H4 (cell line): ENCODE results near the gene NUDT22. TPM values are rescaled to one million over a fixed set of nuclear protein-coding genes. Genes with fewer than 3 reads are reported as not detected.
"Not testable (repeated sequence)": the region's sequence is repeated elsewhere in the genome, so short reads cannot be mapped to it uniquely, and the experiment has no call there.

Experiments used
- DNase-seq: peaks from one replicate; pipeline ENCODE4 v3.0.0-alpha.2; 2015; ENCODE audit warnings: low spot score
- total RNA-seq: library from RNA; depleted of rRNA; stranded (reverse); fragments of >200 nt; shearing (Covaris generic); gene quantifications from 2 replicates; pipeline ENCODE4 v1.2.3, GENCODE V29; 2014

NUDT22 gene
- total RNA-seq, 1 experiment from 2014 or later = 39.6 TPM

GRCh38 chr11:64241491-64242374 is 15.7 kb downstream of the NUDT22 start:
- no peak for DNase-seq

- DNase-seq = no peak
Observed at GRCh38 chr11:64243236-64243854, 17.3 kb downstream of the NUDT22 start.

GRCh38 chr11:64244107-64244506 is 18.0 kb downstream of the NUDT22 start:
- no peak for DNase-seq

DNA sequence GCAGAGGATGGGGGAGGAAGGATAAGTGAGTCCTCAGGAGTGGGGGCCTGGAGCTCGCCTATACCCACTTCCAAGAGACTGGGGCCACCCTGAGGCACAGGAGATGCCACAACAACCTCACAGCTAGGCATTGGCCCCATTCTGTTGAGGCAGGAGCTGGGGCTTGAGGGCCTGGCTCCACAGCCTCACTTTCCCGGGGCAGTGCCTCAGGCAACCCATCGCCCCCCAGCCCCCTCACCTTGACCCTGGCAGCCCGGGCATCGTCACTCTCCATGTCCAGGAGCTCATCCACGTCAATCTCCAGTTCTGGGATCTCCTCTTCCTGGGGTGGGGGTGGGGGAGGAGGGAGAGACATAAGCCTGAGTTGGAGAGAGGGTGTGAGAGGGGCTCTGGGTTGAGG is 18.9 kb downstream of the NUDT22 start:
- no peak for DNase-seq

DNA sequence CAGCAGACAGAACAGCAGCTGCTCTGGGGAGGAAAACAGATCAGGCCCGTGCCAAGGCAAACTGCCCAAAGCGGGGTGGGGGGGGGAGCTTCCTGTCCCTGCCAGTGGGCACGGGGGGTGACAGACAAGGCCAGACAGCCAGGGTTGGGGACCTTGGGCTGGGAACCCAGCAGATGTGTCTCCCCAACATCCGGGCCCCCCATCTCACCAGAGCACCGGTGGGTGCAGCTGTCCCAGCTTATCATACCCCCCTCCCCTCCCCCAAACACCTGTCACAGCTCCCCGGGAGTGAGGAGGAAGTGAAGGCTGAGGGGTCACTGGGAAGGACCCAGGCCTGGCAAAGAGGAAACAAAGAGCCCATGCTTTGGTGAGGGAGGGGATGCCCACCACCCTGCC is 19.3 kb downstream of the NUDT22 start:
- no peak for DNase-seq

DNA sequence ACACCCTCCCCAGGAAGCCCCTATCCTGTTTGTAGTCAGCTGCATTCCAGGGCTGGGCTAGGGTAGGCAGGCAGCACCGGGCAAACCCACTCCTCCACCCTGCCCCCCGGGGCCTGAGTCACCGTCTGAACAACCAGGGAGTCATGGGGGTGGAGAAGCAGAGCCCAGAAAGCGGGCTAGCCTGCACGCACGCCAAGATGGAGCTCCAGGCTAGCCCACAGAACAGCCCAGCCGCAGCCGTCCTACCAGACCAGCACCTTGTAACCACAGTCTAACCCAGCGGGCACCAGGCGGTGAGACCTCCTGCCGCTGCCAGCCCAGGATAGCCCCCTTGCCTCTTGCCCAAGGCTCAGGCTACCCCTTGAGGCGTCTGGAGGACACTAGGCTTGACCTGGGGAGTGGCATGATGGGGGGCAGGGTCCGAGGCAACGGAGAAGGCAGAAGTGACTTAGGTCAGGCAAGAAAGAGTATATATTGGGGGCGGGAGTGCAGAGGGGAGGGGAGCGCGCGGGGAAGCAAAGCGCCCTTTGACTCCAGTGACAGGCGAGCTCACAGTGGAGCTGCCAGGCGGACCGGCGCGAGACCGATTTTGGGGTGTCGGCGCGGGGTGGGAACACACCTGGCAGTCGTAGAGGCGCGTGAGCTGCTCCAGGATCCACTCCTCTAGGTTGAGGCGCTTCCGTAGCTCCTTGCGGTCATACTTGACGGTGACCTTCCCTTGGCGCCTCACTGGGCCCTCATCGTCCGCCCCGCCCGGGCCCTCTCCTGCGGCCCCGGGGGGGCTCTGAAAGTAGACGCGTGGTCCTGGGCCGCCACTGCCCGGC is 19.9 kb downstream of the NUDT22 start:
- peak; percentile 82 for DNase-seq

- not testable (repeated sequence) for DNase-seq
Observed at GRCh38 chr11:64246621-64246870, 20.5 kb downstream of the NUDT22 start.

- peak; percentile 77 for DNase-seq
Observed at GRCh38 chr11:64246871-64247728, 21.0 kb downstream of the NUDT22 start, which contains the start of gene PPP1R14B. Gene PPP1R14B (minus strand): TSS chr11:64246943. CDS start chr11:64246673, 270 bp downstream.

DNA sequence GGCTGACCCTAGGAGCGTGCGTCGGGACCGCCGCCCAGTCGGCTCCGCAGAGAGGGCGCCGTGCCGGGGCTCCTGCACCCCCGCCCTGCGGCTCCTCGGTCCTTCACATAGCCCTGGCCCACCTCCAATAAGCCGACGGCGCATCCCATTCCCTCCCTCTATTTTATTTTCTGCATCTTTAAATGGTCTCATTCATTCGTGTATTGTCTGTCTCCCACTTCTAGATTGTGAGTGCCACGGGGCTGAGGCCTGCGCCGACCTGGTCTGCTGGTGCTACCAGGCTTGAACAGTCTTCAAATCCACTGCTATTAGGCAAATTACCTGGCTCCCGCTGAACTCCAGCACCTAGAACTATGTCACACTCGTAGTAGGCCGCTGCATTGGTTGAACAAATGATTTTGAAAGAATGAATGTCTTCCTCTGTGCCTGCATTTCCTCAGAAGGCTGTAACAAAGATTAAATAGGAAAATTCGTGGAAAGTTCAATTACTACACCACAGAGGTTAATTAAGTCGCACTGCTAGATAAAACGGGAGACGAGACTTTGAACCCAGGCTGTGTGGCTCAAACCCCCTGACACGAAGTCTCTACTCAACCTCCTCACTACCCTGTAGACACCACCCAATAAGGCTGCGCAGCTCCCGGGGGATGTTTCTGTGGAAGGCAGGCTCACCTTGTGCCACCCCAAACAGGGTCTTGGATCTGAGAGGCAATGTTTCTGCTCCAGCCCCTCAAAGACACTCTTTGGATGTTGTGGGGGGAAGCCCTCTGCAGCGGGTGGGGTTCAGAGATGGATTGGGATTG is 21.9 kb downstream of the NUDT22 start:
- no peak for DNase-seq

- no peak for DNase-seq
Observed at GRCh38 chr11:64248578-64248977, 22.5 kb downstream of the NUDT22 start.

DNA sequence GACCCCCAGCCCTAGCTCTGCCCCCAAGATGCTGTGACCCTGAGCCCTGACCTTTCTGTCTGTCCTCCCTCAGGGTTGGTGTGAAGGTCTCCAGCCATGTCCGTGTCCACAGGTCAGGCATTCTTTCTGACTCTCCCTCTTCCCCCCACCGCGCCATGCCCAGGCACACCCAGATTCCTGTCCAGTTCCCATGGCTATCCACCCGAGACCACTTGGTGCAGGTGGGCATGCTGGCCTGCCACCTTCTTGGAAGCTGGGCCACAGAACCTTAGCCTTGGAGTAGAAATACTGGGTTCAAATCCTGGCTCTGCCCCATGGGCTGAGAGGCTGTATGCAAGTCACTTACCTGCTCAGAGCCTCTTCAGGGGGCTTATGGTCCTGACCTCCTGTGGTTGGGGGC is 23.0 kb downstream of the NUDT22 start:
- DNase-seq = no peak

- no peak for DNase-seq
Observed at GRCh38 chr11:64249563-64250414, 23.7 kb downstream of the NUDT22 start.

- no peak for DNase-seq
Observed at GRCh38 chr11:64250415-64251015, 24.4 kb downstream of the NUDT22 start.

DNA sequence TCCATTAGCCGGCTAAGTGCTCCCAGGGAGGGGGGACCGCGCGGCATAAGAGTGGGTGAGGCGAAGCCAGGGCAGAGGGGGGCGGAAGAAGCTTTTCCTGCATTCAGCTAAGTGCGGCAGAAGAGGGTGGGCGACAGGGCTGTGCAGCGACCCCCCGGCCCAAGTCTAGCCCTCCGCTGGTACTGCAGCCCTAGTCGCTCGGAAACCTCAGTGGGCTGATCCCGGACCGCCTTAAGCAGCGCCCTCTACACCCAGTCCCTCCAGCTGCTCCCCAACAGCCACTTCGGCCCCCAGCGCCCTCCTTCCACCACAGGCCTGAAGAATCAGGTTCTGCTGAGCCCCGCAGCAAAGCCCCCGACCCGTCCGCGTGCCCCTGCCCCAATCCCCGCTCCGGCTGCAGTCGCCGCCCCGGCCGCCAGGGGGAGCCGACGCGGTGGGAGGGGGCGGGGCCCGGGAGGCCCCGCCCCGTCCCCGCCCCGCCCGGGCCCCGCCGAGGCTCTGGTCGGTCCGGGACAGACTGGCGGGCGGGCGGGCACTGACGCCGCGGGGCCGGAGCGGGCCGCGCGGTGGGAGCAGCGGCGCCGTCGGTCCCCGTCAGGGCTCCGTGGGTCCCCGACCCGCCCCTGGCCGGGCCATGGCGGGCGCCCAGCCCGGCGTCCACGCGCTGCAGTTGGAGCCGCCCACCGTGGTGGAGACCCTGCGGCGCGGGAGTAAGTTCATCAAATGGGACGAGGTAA is 25.1 kb downstream of the NUDT22 start, which contains the start of gene PLCB3:
Gene PLCB3, plus strand, starts transcription at position 515 of the 737 bp plus-strand sequence. Its CDS starts 120 bp downstream, at position 635.
- DNase-seq = no peak

DNA sequence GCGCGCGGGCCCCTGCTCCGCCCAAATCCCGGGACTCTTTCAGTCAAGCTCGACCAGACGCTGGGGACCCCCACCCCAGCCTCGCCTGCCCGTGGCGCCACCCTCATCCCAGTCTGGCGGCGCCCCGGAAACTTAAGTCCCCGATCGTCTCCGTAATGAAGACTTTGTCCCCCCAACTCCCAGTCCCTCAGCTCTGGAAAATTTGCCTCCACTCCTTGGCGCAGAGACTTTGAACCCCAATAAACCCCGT is 25.6 kb downstream of the NUDT22 start:
- no peak for DNase-seq

DNA sequence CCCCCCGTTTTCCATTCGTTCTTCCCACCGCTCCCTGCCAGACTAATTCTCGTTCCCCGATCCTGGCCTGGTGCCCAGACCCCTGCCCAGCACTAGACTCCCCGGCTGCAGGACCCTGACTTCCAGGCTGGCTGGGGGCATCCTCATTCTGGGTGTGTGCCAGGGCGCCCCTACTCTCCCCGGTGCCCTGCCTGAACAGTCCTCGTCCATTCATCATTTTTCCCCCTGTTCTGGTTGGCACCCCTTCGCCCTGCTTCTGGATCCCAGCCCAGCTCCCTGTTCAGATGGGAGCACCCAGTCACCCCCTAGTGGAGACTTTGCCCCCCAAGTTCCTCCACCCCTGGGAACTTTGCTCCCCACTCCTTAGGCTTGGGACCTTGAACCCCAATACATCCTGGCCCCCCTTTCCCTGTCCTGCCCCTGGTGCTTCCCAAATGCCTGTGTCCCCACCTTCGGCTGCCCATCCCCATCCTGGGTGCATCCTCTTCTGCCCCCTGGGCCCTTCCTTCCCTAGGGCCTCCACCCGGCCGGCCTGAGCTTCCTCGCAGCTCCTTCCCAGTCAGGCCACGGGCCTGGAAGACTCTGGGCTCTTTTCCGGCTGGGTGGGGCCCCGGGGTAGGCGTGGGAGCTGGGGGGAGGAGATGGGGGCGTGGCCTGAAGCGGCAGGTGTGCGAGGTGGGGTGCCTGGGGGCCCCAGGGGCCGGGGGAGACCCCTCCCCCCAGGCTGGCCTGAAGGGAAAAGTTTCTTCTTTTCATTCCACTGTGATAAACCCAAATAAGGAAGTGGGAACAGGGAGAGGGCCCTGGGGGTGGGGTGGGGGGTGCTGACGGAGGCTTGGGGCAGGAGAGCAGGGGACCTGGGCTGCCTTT is 26.2 kb downstream of the NUDT22 start:
- no peak for DNase-seq

DNA sequence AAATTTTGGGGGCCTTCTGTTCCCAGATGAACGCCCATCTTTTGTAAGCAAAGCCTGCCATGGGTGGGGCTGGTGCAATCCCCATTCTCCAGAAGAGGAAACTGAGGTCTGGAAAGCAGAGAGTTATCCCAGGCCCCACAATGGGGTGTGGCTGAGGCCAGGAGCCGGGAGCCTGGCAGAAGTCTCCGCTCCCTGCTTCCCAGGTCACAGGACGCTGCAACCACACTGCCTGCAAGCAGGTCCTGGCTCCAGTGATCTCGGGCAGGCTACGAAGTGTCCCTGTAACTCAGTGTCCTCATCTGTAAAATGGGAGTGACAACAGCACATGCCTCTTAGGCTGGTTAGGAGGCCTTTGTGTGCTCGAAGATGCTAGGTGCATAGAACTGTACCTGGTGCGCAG is 27.0 kb downstream of the NUDT22 start:
- no peak for DNase-seq

GRCh38 chr11:64253481-64253880 is 27.4 kb downstream of the NUDT22 start:
- no peak for DNase-seq
